HUES64 (cell line): Measurements from ENCODE around the gene KLK12. TPM values are rescaled to one million over a fixed set of nuclear protein-coding genes. Genes with fewer than 3 reads are reported as not detected.

ENCODE experiments used
- H3K27ac ChIP-seq: 2 replicates; pipeline ENCODE4 v1.7.0; 2013; ENCODE audit warnings: low read depth, low read length, inconsistent platforms
- H3K27me3 ChIP-seq: 2 replicates; pipeline ENCODE4 v1.6.1; 2013; ENCODE audit warnings: mild to moderate bottlenecking, low read length; ENCODE audit not compliant: insufficient read depth
- H3K36me3 ChIP-seq: 2 replicates; pipeline ENCODE4 v1.6.1; 2013; ENCODE audit warnings: mild to moderate bottlenecking, low read length; ENCODE audit not compliant: insufficient read depth
- H3K4me1 ChIP-seq: 2 replicates; pipeline ENCODE4 v1.6.1; 2013; ENCODE audit warnings: mild to moderate bottlenecking, low read length, moderate library complexity; ENCODE audit not compliant: insufficient read depth
- H3K4me3 ChIP-seq: 2 replicates; pipeline ENCODE4 v1.5.1; 2013; ENCODE audit warnings: mild to moderate bottlenecking, low read length, moderate library complexity
- H3K9ac ChIP-seq: 2 replicates; pipeline ENCODE4 v1.6.1; 2013; ENCODE audit warnings: mild to moderate bottlenecking, low read depth, low read length
- H3K9me3 ChIP-seq: 2 replicates; pipeline ENCODE4 v1.6.1; 2013; ENCODE audit warnings: low read depth, low read length; ENCODE audit not compliant: insufficient read depth
- WGBS: fragments of 150-250, 120-280 bp; methylation state at CpG from one replicate; pipeline ENCODE4 v1.1.7; 2013; ENCODE audit warnings: missing lambda C conversion rate; 5-methylcytosine and 5-hydroxymethylcytosine counted together
- polyA plus RNA-seq, 2 experiments: library from polyadenylated mRNA; stranded (reverse); fragments of 50-300 nt; gene quantifications; one replicate each; pipeline ENCODE4 v1.2.3, GENCODE V29; 2013

Gene KLK12, protein sequence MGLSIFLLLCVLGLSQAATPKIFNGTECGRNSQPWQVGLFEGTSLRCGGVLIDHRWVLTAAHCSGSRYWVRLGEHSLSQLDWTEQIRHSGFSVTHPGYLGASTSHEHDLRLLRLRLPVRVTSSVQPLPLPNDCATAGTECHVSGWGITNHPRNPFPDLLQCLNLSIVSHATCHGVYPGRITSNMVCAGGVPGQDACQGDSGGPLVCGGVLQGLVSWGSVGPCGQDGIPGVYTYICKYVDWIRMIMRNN
- polyA plus RNA-seq (2013, experiment 1 of 2), result not detected
- not detected for polyA plus RNA-seq (2013, experiment 2 of 2)

DNA sequence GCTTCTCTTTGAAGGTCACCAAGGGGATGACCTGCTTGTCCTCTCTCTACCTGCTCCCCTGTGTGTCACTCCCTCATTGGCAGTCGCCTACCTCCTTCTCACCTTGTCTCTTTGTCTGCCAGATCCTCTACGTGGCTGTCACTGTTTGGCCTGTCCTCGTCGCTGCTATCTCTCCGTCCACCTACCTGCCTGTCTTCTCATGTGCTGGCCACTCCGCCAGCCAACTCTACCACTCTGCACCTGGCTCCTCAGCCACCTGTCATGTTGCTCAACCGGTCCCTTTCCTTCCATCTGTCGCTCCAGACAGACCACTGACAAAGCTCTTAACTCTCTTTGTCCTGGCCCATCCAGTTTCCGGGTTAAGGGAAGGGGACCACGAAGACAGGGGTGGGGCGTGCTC, at the start of gene KLK12:
TSS of gene KLK12 (minus strand) at position 299 of the 400 bp plus-strand sequence. CDS start 381 bp downstream, outside the sequence.
- Histone ChIP-seq H3K4me1 (no peaks in the 10 kb centered on the region), H3K27ac (no peak within 1 kb of the TSS), H3K9ac (no peak within 1 kb of the TSS), H3K4me3 (no peak within 1 kb of the TSS), H3K27me3 (0 out of 2 replicates have a peak, but pooled peaks cover 3% of the 10 kb centered on the region), H3K9me3 (no peaks in the 10 kb centered on the region), H3K36me3 (no peaks in the 10 kb centered on the region)
- WGBS, result 74% methylated on average over 10 of the region's 11 CpGs

DNA sequence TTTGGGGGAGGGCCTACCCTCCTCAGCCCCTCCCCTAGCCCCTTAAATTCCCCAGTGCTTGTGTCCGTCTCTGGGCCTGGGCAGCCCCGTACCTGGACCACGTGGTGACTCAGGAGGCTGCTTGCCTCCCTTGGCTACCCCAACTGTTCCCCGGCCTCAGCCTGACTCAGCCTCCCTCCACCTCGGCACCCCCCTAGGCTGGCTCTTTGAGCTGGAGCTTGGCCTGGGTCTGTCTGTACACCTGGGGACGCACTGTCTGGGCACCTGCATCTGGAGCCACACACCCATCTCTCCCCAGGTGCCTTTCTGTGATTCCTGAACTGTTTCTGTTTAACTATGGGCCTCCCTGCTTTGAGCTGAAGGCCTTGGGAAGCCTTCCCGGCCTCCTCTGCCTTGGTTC, 49.7 kb upstream of the KLK12 start:
- Histone ChIP-seq H3K4me3 (no peak overlapping the region), H3K4me1 (0 out of 2 replicates have a peak, but pooled peaks cover 4% of the 10 kb centered on the region), H3K9ac (no peak overlapping the region), H3K27ac (no peak overlapping the region), H3K27me3 (no peaks in the 10 kb centered on the region), H3K36me3 (no peaks in the 10 kb centered on the region), H3K9me3 (no peaks in the 10 kb centered on the region)
- WGBS, result 86% methylated on average over 7 of the region's 7 CpGs

DNA sequence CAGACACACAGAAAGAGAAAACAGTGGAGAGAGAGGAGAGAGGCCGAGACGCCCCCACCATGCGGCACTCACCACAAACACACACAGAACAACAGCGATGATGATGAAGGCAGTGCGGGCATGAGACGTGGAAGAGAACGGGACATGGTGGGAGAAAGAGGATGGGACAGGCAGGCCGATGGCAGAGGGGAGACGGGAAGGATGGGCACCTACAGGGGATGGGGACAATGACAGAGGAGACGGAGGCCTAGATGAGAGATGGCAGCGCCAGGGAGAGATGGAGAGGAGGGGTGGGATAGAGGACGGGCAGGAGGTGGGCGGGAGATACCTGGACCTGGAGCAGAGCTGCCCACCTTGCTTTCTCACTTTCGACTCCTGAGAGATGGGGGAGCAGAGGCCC, 49.0 kb upstream of the KLK12 start:
- Histone ChIP-seq H3K4me1 (0 out of 2 replicates have a peak, but pooled peaks cover 4% of the 10 kb centered on the region), H3K27me3 (no peaks in the 10 kb centered on the region), H3K9ac (no peak overlapping the region), H3K36me3 (no peaks in the 10 kb centered on the region), H3K4me3 (no peak overlapping the region), H3K9me3 (no peaks in the 10 kb centered on the region), H3K27ac (no peak overlapping the region)
- WGBS, result 85% methylated on average over 12 of the region's 14 CpGs

DNA sequence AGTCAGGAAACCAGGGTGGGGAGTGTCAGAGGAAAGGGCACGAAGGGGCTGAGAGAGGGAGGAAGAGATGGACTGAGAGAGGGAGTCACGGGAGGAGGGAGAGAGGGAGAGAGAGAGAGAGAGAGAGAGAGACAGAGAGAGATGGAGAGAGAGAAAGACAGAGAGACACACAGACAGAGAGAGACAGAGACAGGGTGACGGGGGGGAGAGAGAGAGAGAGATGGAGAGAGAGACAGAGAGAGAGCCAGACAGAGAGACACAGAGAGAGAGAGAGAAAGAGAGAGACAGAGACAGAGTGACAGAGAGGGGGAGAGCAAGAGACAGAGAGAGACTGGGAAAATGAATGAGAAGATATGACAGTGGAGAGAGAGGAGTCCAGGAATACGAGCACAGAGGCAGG, 48.4 kb upstream of the KLK12 start:
- H3K9ac ChIP-seq, result no peak overlapping the region
- no peak overlapping the region for H3K27ac ChIP-seq
- 0 out of 2 replicates have a peak, but pooled peaks cover 4% of the 10 kb centered on the region for H3K4me1 ChIP-seq
- no peak overlapping the region for H3K4me3 ChIP-seq
- H3K9me3 ChIP-seq, result no peaks in the 10 kb centered on the region
- no peaks in the 10 kb centered on the region for H3K27me3 ChIP-seq
- no peaks in the 10 kb centered on the region for H3K36me3 ChIP-seq
- WGBS, result 73% methylated on average over 4 of the region's 4 CpGs

DNA sequence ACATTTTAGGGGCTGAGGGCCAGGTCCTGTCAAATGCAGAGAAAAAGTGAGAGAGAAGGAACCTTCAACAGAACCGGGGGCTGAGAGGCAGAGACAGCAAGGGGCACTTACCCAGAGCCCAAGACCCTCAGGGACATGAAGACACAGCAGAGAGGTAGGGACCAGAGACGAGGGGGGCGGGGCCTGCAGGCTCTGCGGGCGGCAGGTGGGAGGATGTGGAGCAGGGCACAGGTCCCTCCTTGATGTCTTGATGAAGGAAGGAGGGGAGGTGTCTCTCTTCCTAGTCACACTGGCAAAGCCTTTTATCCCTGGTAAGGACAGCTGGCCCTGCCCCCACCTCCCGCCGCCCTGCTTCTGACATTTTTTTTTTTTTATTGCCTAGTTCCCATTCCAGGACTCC, 47.8 kb upstream of the KLK12 start, which contains the start of gene KLK14:
TSS of gene KLK14 (minus strand) at position 277 of the 400 bp plus-strand sequence. CDS start at position 4, 273 bp downstream.
- Histone ChIP-seq H3K27ac (no peak within 1 kb of the TSS), H3K4me3 (no peak within 1 kb of the TSS), H3K36me3 (no peaks in the 10 kb centered on the region), H3K27me3 (no peaks in the 10 kb centered on the region), H3K9me3 (no peaks in the 10 kb centered on the region), H3K4me1 (0 out of 2 replicates have a peak, but pooled peaks cover 4% of the 10 kb centered on the region), H3K9ac (no peak within 1 kb of the TSS)
- WGBS, result 42% methylated on average over 7 of the region's 7 CpGs

DNA sequence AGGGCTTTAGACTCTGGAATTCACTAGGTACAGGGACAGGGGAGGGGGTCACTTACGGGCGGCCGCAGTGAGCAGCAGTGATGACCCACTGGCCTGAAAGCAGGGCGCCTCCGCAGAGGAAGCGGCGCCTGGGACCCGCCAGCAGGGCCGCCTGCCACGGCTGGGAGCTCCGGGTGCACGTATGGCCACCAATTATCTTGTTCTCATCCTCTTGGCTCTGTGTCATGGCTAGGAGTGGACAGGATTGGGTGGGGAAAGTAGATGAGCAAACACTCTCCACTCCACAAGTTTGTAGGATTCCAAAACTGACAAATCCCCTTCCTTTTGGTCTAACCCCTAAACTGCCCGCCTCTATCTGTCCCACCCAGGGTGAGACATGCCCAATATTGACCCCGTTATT, 46.7 kb upstream of the KLK12 start:
- H3K9me3 ChIP-seq, result no peaks in the 10 kb centered on the region
- no peak overlapping the region for H3K9ac ChIP-seq
- 95% methylated on average over 14 of the region's 14 CpGs for WGBS
- H3K4me3 ChIP-seq, result no peak overlapping the region
- no peak overlapping the region for H3K27ac ChIP-seq
- no peaks in the 10 kb centered on the region for H3K27me3 ChIP-seq
- 0 out of 2 replicates have a peak, but pooled peaks cover 4% of the 10 kb centered on the region for H3K4me1 ChIP-seq
- H3K36me3 ChIP-seq, result no peaks in the 10 kb centered on the region

DNA sequence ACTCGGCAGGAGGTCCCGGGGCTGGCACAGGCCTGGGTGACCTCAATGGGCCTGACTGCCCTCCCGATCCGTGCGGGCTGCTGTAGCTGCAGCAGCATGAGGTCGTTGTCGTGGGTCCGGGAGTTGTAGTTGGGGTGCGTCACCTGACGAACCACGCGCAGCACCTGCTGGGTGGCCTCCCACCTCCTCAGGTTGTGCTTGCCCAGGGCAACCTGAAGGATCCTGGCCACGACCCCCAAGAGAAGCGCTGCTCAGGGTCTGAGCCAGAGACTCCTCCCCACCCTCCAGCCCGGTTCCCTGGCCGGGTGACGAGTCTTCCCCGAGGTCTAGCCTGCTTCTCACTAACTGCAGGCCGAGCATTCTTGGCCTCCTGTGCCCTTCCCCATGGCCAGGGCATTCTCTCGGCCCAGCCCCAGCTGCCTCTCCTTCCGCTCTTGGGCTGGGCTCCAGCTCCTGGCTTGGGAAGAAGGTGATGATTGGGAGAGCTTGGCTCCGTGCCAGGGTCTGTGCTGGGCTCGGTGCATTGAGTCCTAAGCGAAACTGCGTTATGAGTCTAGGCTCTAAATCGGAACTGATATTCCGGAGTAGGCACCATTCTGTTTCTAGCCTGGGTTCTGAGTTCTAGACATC, 44.8 kb upstream of the KLK12 start:
- Histone ChIP-seq H3K36me3 (no peaks in the 10 kb centered on the region), H3K27ac (no peak overlapping the region), H3K9me3 (no peaks in the 10 kb centered on the region), H3K4me1 (no peaks in the 10 kb centered on the region), H3K4me3 (no peak overlapping the region), H3K9ac (no peak overlapping the region), H3K27me3 (no peaks in the 10 kb centered on the region)
- WGBS, result 93% methylated on average over 27 of the region's 27 CpGs

DNA sequence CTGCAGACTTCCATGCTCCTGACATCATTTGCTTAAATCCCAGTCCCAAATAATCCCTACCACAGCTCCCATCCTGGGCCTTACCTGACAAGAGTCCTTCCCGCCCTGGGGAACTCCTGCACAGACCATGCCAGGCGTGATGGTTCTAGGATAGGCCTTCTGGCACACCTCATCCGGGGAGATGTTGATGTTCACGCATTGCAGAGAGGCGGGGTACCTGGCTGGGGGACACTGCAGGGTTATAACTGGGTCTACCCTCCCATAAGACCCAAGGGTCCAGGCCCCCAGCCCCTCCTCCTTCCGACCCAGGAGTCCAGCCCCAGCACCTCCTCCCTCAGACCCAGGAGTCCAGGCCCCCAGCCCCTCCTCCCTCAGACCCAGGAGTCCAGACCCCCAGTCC, 43.9 kb upstream of the KLK12 start:
- Histone ChIP-seq H3K4me1 (no peaks in the 10 kb centered on the region), H3K36me3 (no peaks in the 10 kb centered on the region), H3K9me3 (peaks cover 5% of the 10 kb centered on the region), H3K27ac (no peak overlapping the region), H3K27me3 (no peaks in the 10 kb centered on the region), H3K4me3 (no peak overlapping the region), H3K9ac (no peak overlapping the region)
- 90% methylated on average over 6 of the region's 6 CpGs for WGBS

DNA sequence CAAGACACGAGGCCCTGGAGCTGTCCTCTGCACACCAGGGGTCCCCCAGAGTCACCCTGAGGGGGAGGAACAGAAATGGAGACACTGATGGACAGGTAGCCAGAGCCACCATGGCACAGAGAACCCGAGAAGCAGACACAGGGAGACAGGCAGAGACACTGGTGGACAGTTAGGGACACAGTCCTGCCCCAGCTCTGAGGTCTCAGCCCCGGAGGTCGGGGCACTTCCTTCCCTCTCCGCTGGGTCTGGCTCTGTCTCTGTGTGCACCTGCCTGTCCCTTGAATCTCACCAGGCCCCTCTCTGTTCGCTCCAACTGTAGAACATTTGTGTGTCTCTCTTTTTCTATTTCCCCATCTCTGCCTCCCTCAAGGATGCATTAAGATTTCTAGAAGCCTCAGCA, 43.3 kb upstream of the KLK12 start:
- H3K27ac ChIP-seq, result no peak overlapping the region
- WGBS, result 90% methylated on average over 6 of the region's 6 CpGs
- no peaks in the 10 kb centered on the region for H3K27me3 ChIP-seq

DNA sequence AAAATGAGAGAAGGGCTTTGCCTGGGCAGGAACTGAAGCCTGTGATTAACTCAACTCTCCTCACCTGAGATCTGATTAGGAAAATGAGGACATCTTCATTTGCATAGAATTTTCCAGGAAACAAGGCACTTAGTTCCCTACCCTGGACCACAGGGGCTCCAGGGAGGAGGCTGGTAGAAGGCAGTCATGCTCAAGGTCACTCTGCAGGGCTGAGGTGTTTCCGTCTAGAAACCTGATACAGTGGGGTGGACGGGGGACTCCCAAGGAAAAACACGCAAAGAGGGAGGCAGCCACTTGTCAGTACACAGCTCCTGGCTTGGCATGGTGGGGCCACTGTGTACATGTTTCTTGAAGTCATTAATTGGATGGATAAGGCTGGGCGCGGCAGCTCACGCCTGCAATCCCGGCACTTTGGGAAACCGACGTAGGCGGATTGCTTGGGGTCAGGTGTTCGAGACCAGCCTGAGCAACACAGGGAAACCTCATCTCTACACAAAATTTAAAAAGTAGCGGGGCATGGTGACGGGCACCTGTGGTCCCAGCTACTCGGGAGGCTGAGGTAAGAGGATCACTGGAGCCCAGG, 41.9 kb upstream of the KLK12 start:
- Histone ChIP-seq H3K4me3 (no peak overlapping the region), H3K27me3 (no peaks in the 10 kb centered on the region), H3K27ac (no peak overlapping the region), H3K9ac (no peak overlapping the region), H3K36me3 (no peaks in the 10 kb centered on the region), H3K4me1 (no peaks in the 10 kb centered on the region), H3K9me3 (peaks cover 10% of the 10 kb centered on the region)
- WGBS, result 88% methylated on average over 14 of the region's 14 CpGs

More for the DNA sequence above, 43.3 kb upstream of the KLK12 start:
- peaks cover 10% of the 10 kb centered on the region for H3K9me3 ChIP-seq
- no peaks in the 10 kb centered on the region for H3K4me1 ChIP-seq
- H3K36me3 ChIP-seq, result no peaks in the 10 kb centered on the region
- H3K9ac ChIP-seq, result no peak overlapping the region
- H3K4me3 ChIP-seq, result no peak overlapping the region

DNA sequence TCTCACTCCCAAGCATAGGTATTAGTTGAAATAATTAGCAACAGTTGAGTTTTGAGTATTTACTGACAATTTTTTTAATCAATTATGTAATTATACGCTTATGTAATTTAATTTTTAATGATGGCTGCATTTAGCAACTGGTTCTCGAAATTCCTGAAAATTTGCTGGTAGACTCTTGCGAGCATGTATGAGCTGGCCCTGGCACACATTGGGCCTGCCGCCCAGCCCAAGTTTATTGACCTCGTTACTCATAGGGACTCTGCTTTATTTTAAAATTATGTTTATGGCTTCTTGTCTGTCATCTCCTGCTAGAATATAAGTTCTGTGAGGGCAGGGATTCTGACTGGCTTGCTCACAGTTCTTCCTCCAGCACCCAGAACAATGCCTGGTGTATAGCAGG, 41.2 kb upstream of the KLK12 start:
- WGBS, result 93% methylated on average over 5 of the region's 5 CpGs

More for the DNA sequence above, 41.2 kb upstream of the KLK12 start:
- Histone ChIP-seq H3K4me1 (no peaks in the 10 kb centered on the region), H3K4me3 (no peak overlapping the region), H3K27ac (no peak overlapping the region), H3K27me3 (no peaks in the 10 kb centered on the region), H3K36me3 (no peaks in the 10 kb centered on the region), H3K9me3 (peaks cover 10% of the 10 kb centered on the region), H3K9ac (no peak overlapping the region)
